ENCODE data around the gene NFIB.

DNA sequence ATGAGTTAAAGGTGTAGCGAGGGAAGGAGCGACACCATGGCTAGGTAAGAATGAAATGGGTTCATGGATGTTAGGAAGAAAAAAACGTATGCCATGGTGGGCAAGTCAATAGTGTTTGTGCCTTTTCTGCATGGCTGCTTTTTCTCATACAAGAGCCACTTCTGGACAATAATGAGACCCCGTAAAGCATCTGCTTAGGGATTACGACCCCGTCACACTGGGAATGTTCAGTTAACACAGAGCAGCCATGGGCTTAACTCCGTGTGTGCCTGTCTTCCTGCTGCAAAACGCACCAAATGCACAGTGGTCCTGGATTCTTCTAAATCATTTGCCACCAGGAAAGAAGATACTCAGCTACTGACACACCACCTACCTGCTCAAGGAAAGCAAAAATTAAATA is 81.8 kb downstream of the NFIB start:
- TF ChIP-seq, protein P1, sequence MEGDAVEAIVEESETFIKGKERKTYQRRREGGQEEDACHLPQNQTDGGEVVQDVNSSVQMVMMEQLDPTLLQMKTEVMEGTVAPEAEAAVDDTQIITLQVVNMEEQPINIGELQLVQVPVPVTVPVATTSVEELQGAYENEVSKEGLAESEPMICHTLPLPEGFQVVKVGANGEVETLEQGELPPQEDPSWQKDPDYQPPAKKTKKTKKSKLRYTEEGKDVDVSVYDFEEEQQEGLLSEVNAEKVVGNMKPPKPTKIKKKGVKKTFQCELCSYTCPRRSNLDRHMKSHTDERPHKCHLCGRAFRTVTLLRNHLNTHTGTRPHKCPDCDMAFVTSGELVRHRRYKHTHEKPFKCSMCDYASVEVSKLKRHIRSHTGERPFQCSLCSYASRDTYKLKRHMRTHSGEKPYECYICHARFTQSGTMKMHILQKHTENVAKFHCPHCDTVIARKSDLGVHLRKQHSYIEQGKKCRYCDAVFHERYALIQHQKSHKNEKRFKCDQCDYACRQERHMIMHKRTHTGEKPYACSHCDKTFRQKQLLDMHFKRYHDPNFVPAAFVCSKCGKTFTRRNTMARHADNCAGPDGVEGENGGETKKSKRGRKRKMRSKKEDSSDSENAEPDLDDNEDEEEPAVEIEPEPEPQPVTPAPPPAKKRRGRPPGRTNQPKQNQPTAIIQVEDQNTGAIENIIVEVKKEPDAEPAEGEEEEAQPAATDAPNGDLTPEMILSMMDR (IDR thresholded peaks at IDR 0.05), result no peak
- TF ChIP-seq ZFX (IDR thresholded peaks at IDR 0.05; ENCODE audit: borderline replicate concordance), result no peak

Data from 22Rv1 (cell line).